Upper lobe of left lung (tissue), 4 donors: ENCODE measurements around the gene CIZ1.

Experiments used
- POLR2AphosphoS5 ChIP-seq, 2 donors: sonication (generic); formaldehyde crosslinking; IDR thresholded peaks; one replicate each; pipeline ENCODE4 v1.5.1; 2017; ENCODE audit warnings: antibody characterized with exemption in 2 of 2
- TF ChIP-seq, protein P1 (sequence below), 6 experiments: fragments of 450-650 bp in 4 of 6; fragments of 200-600 bp in 2 of 6; sonication (generic) in 2 of 6; IDR thresholded peaks; one replicate each; pipeline ENCODE4 v1.5.1; 2016 to 2019; ENCODE audit warnings: antibody characterized with exemption in 6 of 6

DNA sequence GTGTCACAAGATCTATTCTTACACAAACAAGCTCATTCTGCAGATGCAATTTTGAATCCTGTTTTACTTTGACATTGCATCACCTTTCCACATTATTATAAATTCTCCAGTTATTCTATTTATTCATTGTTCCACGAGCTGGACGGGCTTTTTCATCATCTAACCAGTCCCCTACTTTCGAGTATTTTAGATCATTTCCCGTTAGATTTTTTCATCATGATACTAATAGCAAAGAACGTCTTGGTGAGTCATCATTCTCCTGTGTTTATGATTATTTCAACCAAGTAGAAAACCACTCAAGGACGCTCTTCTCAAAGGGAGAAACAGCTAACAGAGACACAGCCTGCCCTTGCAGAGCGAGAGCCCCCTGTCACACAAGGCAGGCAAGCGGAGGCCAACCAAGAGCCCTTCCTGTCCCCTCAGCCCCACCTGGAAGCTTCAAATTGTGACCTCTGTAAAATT lies 16.2 kb downstream of the CIZ1 start:
- no peak for TF ChIP-seq POLR2AphosphoS5 (IDR thresholded peaks at IDR 0.05)
- TF ChIP-seq, protein P1, sequence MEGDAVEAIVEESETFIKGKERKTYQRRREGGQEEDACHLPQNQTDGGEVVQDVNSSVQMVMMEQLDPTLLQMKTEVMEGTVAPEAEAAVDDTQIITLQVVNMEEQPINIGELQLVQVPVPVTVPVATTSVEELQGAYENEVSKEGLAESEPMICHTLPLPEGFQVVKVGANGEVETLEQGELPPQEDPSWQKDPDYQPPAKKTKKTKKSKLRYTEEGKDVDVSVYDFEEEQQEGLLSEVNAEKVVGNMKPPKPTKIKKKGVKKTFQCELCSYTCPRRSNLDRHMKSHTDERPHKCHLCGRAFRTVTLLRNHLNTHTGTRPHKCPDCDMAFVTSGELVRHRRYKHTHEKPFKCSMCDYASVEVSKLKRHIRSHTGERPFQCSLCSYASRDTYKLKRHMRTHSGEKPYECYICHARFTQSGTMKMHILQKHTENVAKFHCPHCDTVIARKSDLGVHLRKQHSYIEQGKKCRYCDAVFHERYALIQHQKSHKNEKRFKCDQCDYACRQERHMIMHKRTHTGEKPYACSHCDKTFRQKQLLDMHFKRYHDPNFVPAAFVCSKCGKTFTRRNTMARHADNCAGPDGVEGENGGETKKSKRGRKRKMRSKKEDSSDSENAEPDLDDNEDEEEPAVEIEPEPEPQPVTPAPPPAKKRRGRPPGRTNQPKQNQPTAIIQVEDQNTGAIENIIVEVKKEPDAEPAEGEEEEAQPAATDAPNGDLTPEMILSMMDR (IDR thresholded peaks at IDR 0.05): no peak
